Panc1 (cell line): ENCODE results near the gene PPTC7. TPM values are rescaled to one million over a fixed set of nuclear protein-coding genes. Genes with fewer than 3 reads are reported as not detected.
"Not testable (repeated sequence)": the region's sequence is repeated elsewhere in the genome, so short reads cannot be mapped to it uniquely, and the experiment has no call there.

Source experiments
- ATAC-seq: fragments of 200-7000 bp; cut with Tn5 transposase; 2 replicates; pipeline ENCODE4 v1.9.1; 2020; ENCODE audit warnings: mild to moderate bottlenecking, moderate library complexity
- BruUV-seq: library from RNA; stranded (reverse); fragments of 400-500 nt; replicated peaks from 2 replicates; lab custom pipeline; 2021; lab: Mats Ljungman, UMichigan
- CTCF ChIA-PET: fragments of 300-600 bp; sonication (Branson Sonifier 250); formaldehyde crosslinking; loops from one replicate; lab custom pipeline; 2022; ENCODE audit warnings: antibody characterized with exemption; lab: Charles Lee
- POLR2A ChIA-PET: fragments of 300-600 bp; sonication (Branson Sonifier 250); formaldehyde crosslinking; loops from one replicate; lab custom pipeline; 2022; ENCODE audit warnings: antibody characterized with exemption; lab: Charles Lee
- DNase-seq: peaks from one replicate; pipeline ENCODE4 v3.0.0-alpha.2; 2010; ENCODE audit warnings: low read depth, low spot score
- H3K27ac ChIP-seq: 2 replicates; pipeline ENCODE4 v1.5.1; 2011; ENCODE audit warnings: mild to moderate bottlenecking, low read length, inconsistent platforms
- H3K27me3 ChIP-seq: fragments of 200-500 bp; sonication (Bioruptor generic); 2 replicates; pipeline ENCODE4 v1.6.0; 2014; ENCODE audit warnings: low read length, inconsistent platforms; ENCODE audit not compliant: control insufficient read depth, insufficient read depth
- H3K36me3 ChIP-seq: fragments of 200-500 bp; sonication (Bioruptor generic); 2 replicates; pipeline ENCODE4 v1.5.1; 2014; ENCODE audit warnings: inconsistent platforms, mild to moderate bottlenecking, low read length, moderate library complexity; ENCODE audit not compliant: control insufficient read depth, insufficient read depth
- H3K4me1 ChIP-seq: 2 replicates; pipeline ENCODE4 v1.5.1; 2011; ENCODE audit warnings: inconsistent platforms, mild to moderate bottlenecking, low read length, moderate library complexity; ENCODE audit not compliant: control insufficient read depth, insufficient read depth
- H3K4me3 ChIP-seq, 2 experiments: 2 replicates each; pipeline ENCODE4 v1.5.1; 2011 to 2012; ENCODE audit warnings: low read depth in 2 of 2, low read length in 2 of 2, mild to moderate bottlenecking in 2 of 2, inconsistent platforms in 1 of 2, moderate library complexity in 1 of 2
- H3K9me3 ChIP-seq: fragments of 200-500 bp; sonication (Bioruptor generic); 2 replicates; pipeline ENCODE4 v1.5.1; 2014; ENCODE audit warnings: low read depth, mild to moderate bottlenecking, inconsistent platforms, low read length, moderate library complexity; ENCODE audit not compliant: control insufficient read depth, insufficient read depth
- POLR2AphosphoS5 ChIP-seq: IDR thresholded peaks from 2 replicates; pipeline ENCODE4 v1.6.1; 2012; ENCODE audit warnings: mild to moderate bottlenecking, low read depth, low read length, moderate library complexity
- SIN3A ChIP-seq: IDR thresholded peaks from 2 replicates; pipeline ENCODE4 v1.6.1; 2012; ENCODE audit warnings: low read depth, mild to moderate bottlenecking, low read length, moderate library complexity, borderline replicate concordance; ENCODE audit not compliant: insufficient read depth
- TCF7L2 ChIP-seq: IDR thresholded peaks from 2 replicates; pipeline ENCODE4 v1.6.1; 2011; ENCODE audit warnings: mild to moderate bottlenecking, low read depth, low read length, inconsistent platforms
- in situ Hi-C: cut with HindIII; loops from 2 replicates; pipeline ENCODE4 v1.10.0; 2016; ENCODE audit warnings: low sequenced_read_pairs, low pct_unique_long_range_greater_than_20kb
- intact Hi-C: fragments of 100-400 bp; cut with micrococcal nuclease; formaldehyde crosslinking; loops from one replicate; pipeline ENCODE4 v1.10.0; 2022; ENCODE audit not compliant: unreplicated experiment
- total RNA-seq: library from RNA; stranded (reverse); gene quantifications from one replicate; pipeline ENCODE4 v1.2.1, GENCODE V29; 2021; ENCODE audit not compliant: unreplicated experiment
- TF ChIP-seq, protein P1 (sequence below), 2 experiments: IDR thresholded peaks; 2 replicates each; pipeline ENCODE4 v1.6.1; 2011 to 2012; ENCODE audit warnings: low read depth in 2 of 2, control low read depth in 1 of 2, low read length in 1 of 2, mild to moderate bottlenecking in 1 of 2, moderate library complexity in 1 of 2; ENCODE audit not compliant: insufficient read depth in 1 of 2
- TF ChIP-seq, protein P2 (sequence below): fragments of 450-650 bp; IDR thresholded peaks from 2 replicates; pipeline ENCODE4 v1.5.1; 2017; ENCODE audit warnings: mild to moderate bottlenecking

Gene PPTC7
- total RNA-seq, 1 experiment from 2014 or later: 18.4 TPM

DNA sequence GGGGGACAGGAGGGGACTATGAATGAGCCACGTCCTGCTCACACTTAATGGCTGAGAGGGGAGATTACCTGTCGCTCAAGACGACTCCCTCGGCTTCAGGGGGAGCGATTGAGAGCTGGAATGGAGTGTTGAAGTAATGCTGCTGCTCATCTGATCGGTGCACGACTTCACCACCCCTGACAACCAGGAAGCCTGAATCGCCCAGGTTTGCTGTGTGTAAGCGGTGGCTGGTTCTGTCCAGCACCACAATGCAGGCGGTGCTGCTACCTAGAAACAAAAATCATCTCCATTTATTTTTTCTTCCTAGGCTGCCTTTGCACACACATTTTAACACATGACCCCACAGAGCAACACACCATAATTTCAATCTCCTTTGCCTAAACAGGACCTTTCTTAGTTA, 37.3 kb downstream of the PPTC7 start:
- intact Hi-C loops: no loop called here
- ATAC-seq: no peak
- DNase-seq: no peak
- BruUV-seq: no TSS peak
- no peak overlapping the region for H3K27ac ChIP-seq
- in situ Hi-C loops: no loop called here
- no peaks in the 10 kb centered on the region for H3K9me3 ChIP-seq
- 0 out of 2 replicates have a peak, but pooled peaks cover 3% of the 10 kb centered on the region for H3K4me1 ChIP-seq
- no peaks in the 10 kb centered on the region for H3K36me3 ChIP-seq
- no peak overlapping the region for H3K4me3 ChIP-seq
- no peaks in the 10 kb centered on the region for H3K27me3 ChIP-seq
- ChIA-PET POLR2A (no interaction called here), CTCF (no interaction called here)
- TF ChIP-seq SIN3A (no peak), POLR2AphosphoS5 (no peak), TCF7L2 (no peak)
- TF ChIP-seq, protein P1, sequence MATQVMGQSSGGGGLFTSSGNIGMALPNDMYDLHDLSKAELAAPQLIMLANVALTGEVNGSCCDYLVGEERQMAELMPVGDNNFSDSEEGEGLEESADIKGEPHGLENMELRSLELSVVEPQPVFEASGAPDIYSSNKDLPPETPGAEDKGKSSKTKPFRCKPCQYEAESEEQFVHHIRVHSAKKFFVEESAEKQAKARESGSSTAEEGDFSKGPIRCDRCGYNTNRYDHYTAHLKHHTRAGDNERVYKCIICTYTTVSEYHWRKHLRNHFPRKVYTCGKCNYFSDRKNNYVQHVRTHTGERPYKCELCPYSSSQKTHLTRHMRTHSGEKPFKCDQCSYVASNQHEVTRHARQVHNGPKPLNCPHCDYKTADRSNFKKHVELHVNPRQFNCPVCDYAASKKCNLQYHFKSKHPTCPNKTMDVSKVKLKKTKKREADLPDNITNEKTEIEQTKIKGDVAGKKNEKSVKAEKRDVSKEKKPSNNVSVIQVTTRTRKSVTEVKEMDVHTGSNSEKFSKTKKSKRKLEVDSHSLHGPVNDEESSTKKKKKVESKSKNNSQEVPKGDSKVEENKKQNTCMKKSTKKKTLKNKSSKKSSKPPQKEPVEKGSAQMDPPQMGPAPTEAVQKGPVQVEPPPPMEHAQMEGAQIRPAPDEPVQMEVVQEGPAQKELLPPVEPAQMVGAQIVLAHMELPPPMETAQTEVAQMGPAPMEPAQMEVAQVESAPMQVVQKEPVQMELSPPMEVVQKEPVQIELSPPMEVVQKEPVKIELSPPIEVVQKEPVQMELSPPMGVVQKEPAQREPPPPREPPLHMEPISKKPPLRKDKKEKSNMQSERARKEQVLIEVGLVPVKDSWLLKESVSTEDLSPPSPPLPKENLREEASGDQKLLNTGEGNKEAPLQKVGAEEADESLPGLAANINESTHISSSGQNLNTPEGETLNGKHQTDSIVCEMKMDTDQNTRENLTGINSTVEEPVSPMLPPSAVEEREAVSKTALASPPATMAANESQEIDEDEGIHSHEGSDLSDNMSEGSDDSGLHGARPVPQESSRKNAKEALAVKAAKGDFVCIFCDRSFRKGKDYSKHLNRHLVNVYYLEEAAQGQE (IDR thresholded peaks at IDR 0.05; ENCODE audit: insufficient read depth in 1 of 2, low read depth in 2 of 2, low read length in 1 of 2): no peak
- TF ChIP-seq, protein P2, sequence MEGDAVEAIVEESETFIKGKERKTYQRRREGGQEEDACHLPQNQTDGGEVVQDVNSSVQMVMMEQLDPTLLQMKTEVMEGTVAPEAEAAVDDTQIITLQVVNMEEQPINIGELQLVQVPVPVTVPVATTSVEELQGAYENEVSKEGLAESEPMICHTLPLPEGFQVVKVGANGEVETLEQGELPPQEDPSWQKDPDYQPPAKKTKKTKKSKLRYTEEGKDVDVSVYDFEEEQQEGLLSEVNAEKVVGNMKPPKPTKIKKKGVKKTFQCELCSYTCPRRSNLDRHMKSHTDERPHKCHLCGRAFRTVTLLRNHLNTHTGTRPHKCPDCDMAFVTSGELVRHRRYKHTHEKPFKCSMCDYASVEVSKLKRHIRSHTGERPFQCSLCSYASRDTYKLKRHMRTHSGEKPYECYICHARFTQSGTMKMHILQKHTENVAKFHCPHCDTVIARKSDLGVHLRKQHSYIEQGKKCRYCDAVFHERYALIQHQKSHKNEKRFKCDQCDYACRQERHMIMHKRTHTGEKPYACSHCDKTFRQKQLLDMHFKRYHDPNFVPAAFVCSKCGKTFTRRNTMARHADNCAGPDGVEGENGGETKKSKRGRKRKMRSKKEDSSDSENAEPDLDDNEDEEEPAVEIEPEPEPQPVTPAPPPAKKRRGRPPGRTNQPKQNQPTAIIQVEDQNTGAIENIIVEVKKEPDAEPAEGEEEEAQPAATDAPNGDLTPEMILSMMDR: no peak

DNA sequence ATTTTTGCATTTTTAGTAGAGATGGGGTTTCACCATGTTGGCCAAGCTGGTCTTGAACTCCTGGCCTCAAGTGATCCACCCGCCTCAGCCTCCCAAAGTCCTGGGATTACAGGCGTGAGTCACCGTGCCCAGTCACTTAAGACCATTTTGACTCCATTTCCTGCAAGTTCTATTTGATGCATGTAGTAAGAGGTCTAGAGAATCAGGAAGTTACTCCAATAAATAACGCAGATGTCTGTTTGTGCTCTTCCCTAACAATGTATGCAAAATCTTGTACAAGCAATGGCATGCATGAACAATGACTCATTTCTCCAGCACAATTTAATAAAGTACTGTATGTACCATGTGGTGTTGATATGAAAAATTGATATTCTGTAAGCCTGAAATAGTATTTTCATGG, 37.9 kb downstream of the PPTC7 start:
- intact Hi-C loops, H3K27ac ChIP-seq, H3K36me3 ChIP-seq, H3K27me3 ChIP-seq, H3K9me3 ChIP-seq, DNase-seq, H3K4me1 ChIP-seq, CTCF ChIA-PET, ATAC-seq, POLR2A ChIA-PET, in situ Hi-C loops, H3K4me3 ChIP-seq, BruUV-seq: not testable (repeated sequence)

DNA sequence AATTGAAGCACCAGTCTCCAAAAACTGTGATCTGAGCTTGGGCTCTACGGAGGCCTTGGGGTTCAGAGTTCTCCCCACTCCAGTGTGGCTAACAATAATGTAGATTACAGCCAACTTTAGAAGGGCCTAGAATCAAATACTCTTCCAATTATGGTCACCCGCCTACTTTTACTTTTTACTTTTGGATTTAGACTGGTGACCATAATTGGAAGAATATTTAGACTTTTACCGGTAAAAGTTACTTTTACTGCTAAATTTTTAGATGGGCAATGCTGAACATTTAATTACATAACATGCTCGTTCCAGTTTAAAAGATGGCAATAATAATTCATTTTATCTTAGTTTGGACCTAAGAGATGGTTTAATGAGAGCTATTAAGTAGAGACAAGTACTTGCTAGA, 39.2 kb downstream of the PPTC7 start:
- intact Hi-C loops (no loop called here), in situ Hi-C loops (no loop called here)
- no peak overlapping the region for H3K27ac ChIP-seq
- CTCF ChIA-PET: interaction anchor here (0.6 kb wide), 1 partner anchor 10 kb away, joined by 4 read pairs; no protein-coding TSS in a partner anchor
- DNase-seq: no peak
- H3K4me1 ChIP-seq: 0 out of 2 replicates have a peak, but pooled peaks cover 3% of the 10 kb centered on the region
- BruUV-seq: no TSS peak
- TF ChIP-seq POLR2AphosphoS5 (no peak), SIN3A (no peak)
- no peaks in the 10 kb centered on the region for H3K27me3 ChIP-seq
- no peak for ATAC-seq
- POLR2A ChIA-PET: interaction anchor here (0.6 kb wide), 1 partner anchor 61 kb away, joined by 3 read pairs; no protein-coding TSS in a partner anchor
- no peaks in the 10 kb centered on the region for H3K36me3 ChIP-seq
- no peak overlapping the region for H3K4me3 ChIP-seq
- H3K9me3 ChIP-seq: no peaks in the 10 kb centered on the region
